A549 treated with Hydrocortisone at 1 μM for 4 hours (cell line): Measurements from ENCODE around the gene SP1. TPM values are rescaled to one million over a fixed set of nuclear protein-coding genes. Genes with fewer than 3 reads are reported as not detected.

ENCODE experiments used
- total RNA-seq: library from RNA; stranded (reverse); fragments of 200-300 nt; extraction: Qiagen RNA extraction; gene quantifications from 5 replicates; pipeline ENCODE4 v1.2.3, GENCODE V29; 2022

SP1 gene
- total RNA-seq: 17.1 to 25.1 TPM (median 21.0 TPM) in 5 replicates

DNA sequence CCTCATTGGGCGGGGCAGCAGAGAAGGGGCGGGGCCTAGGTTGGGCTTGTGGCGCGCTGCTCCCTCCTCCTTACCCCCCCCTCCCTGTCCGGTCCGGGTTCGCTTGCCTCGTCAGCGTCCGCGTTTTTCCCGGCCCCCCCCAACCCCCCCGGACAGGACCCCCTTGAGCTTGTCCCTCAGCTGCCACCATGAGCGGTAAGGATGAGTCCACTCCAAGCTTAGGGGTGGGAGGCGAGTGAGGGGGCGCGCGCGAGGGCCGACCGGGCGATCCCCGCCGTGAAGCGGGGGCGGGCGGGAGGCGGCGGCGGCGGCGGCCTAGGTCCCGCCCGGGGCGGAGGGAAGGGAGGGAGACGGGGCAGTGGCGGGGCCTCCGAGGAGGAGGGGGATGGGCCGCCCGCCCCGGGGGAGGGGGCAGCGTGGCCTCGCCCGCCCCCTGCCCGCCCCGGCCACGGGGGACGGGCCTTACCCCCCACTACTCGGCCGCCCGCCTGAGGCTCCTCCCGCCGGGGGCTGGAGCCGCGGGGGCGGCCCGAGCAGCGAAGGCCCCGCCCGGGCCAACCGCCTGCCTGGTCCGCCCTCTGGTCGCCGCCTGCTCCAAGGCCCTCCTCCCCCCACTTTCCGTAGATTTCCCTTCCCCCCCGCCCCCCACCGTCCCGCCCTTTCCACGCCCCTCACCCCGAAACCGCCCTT, at the start of gene SP1:
SP1 (plus strand) TSS at position 73 of the 690 bp plus-strand sequence; CDS start at position 189, 116 bp downstream.

GRCh38 chr12:53336181-53336681, 43.7 kb upstream of the SP1 start, which contains the start of gene SP7:
SP7 (minus strand) TSS chr12:53336354; CDS start chr12:53335646, 708 bp downstream.

GRCh38 chr12:53423597-53423996, 43.6 kb downstream of the SP1 start, which contains the start of gene AMHR2:
AMHR2 (plus strand) TSS chr12:53423855; CDS start chr12:53423935, 80 bp downstream.

DNA sequence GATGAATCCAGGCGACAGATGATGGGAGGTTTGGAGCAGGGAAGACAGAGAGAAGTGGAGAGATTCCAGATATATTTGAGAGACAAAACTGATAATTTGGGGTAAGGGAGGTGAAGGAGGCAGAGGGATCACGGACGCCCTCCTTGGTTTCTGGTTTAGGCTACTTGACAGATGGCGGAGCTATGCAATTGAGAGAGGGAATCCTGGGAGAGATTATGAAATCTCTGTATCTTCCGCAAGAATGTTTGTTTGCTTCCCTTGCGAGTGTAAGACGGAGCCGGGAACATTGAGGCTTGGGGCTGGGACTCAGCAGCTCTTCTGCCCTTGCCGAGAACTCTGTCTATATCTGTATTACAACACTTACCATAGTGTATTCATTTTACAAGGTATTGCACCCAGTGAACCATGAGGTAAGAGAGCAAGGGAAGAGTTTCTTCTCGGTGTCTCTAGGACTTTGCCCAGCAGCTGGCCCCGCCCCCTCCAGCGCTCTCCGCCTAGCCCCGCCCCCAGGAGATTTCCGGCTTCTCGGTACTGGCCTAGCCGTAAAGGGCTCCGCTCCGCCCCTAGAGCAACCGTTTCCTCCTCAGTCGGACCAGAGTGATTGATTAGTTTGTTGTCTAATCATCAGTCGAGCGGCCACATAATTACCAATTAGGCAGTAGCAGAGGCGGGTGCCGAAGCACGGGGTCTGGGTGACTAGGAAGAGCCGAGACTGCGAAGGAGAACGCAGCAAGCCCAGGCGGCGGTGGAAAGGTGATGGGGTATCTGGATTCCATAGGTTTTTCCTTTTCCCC, 61.3 kb downstream of the SP1 start, which contains the start of gene PRR13:
PRR13 (plus strand) TSS at position 695 of the 794 bp plus-strand sequence. CDS start 981 bp downstream, outside the sequence.

DNA sequence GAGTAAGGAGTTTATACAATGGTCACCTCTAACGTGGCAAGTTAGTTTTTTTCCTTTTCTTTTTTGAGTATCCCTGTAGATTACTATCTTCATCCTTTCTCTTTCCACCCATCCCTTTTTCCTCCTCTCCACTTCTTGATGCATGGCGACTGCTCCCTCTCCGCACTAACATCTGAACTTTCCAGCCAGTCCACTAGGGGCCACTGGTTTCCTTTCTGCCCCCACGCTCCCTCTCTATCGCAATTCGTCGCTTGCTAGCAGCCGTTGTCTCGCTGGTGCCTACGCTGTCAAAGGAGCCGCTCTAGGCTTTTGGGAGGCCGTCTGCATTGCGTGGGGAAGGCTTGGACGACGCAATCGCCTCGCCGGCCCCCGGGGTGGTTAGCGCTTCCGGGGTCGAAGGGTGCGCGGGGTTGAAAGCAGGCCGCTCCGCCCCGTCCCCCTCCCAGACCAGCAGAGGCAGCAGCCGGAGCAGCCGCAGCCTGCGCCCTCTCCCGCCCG, 71.7 kb downstream of the SP1 start, which contains the start of gene PCBP2:
PCBP2 (plus strand) TSS at position 442 of the 498 bp plus-strand sequence. CDS start 2,699 bp downstream, outside the sequence.

Other genes starting within 250 kb of the SP1 start
- 14.4 to 17.3 TPM (median 16.5 TPM) in 5 replicates for gene ZNF740, start 199.5 kb upstream of the SP1 start, total RNA-seq
- 5.8 to 7.2 TPM (median 6.5 TPM) in 5 replicates for gene CSAD, start 199.3 kb upstream of the SP1 start, total RNA-seq
- 0.22 to 0.63 TPM (median 0.54 TPM) in 5 replicates for gene ITGB7, start 172.9 kb upstream of the SP1 start, total RNA-seq
- gene RARG, start 148.0 kb upstream of the SP1 start, total RNA-seq: 21.3 to 25.1 TPM (median 24.2 TPM) in 5 replicates
- gene ESPL1, start 111.9 kb upstream of the SP1 start, total RNA-seq: 17.1 to 22.0 TPM (median 18.8 TPM) in 5 replicates
- 476 to 525 TPM (median 487 TPM) in 5 replicates for gene PFDN5, start 84.6 kb upstream of the SP1 start, total RNA-seq
- gene MYG1, start 80.5 kb upstream of the SP1 start, total RNA-seq: 67.3 to 96.7 TPM (median 92.1 TPM) in 5 replicates
- 74.0 to 81.7 TPM (median 77.0 TPM) in 5 replicates for gene AAAS, start 58.6 kb upstream of the SP1 start, total RNA-seq
- gene SP7, start 43.8 kb upstream of the SP1 start, total RNA-seq: 0.06 TPM in 1 of 5 replicates, not detected in the others
- gene AMHR2, start 43.7 kb downstream of the SP1 start, total RNA-seq: 0.56 to 1.1 TPM (median 0.88 TPM) in 5 replicates
- 252 to 332 TPM (median 319 TPM) in 5 replicates for gene PRR13, start 61.6 kb downstream of the SP1 start, total RNA-seq
- gene PCBP2, start 71.9 kb downstream of the SP1 start, total RNA-seq: 612 to 658 TPM (median 616 TPM) in 5 replicates
- 9.9 to 14.1 TPM (median 12.4 TPM) in 5 replicates for gene MAP3K12, start 119.3 kb downstream of the SP1 start, total RNA-seq
- 44.9 to 57.8 TPM (median 50.5 TPM) in 5 replicates for gene TARBP2, start 121.1 kb downstream of the SP1 start, total RNA-seq
- not detected in 5 replicates for gene NPFF, start 127.3 kb downstream of the SP1 start, total RNA-seq
- gene ATF7, start 246.2 kb downstream of the SP1 start, total RNA-seq: 18.8 to 19.8 TPM (median 19.4 TPM) in 5 replicates